Neural cell (in vitro differentiated cells): Measurements from ENCODE around the gene CACNA1E. TPM values are rescaled to one million over a fixed set of nuclear protein-coding genes. Genes with fewer than 3 reads are reported as not detected.

Experiments used
- H2AFZ ChIP-seq: fragments of 200-600, 300-800 bp; sonication (generic), shearing (Covaris generic); 2 replicates; pipeline ENCODE4 v1.6.0; 2014; ENCODE audit warnings: low read depth, mild to moderate bottlenecking, antibody characterized with exemption, low read length, moderate library complexity
- H3F3A ChIP-seq: fragments of 200-600 bp; shearing (Covaris generic); 2 replicates; pipeline ENCODE4 v1.6.1; 2016; ENCODE audit warnings: mild to moderate bottlenecking, moderate library complexity, mixed read lengths, antibody characterized with exemption, low read length; ENCODE audit not compliant: insufficient read depth, poor library complexity, severe bottlenecking
- H3K27ac ChIP-seq: fragments of 200-600, 300-800 bp; sonication (generic), shearing (Covaris generic); 2 replicates; pipeline ENCODE4 v1.5.1; 2014; ENCODE audit warnings: mild to moderate bottlenecking, low read length, moderate library complexity
- H3K27me3 ChIP-seq: fragments of 300-800, 200-600 bp; sonication (generic), shearing (Covaris generic); 2 replicates; pipeline ENCODE4 v1.6.0; 2014; ENCODE audit warnings: mild to moderate bottlenecking, low read depth, low read length, moderate library complexity; ENCODE audit not compliant: insufficient read depth
- H3K36me3 ChIP-seq: fragments of 300-800, 200-600 bp; sonication (generic), shearing (Covaris generic); 2 replicates; pipeline ENCODE4 v1.5.1; 2014; ENCODE audit warnings: mild to moderate bottlenecking, antibody characterized with exemption, low read length, moderate library complexity; ENCODE audit not compliant: insufficient read depth
- H3K4me2 ChIP-seq: fragments of 300-800, 200-600 bp; sonication (generic), shearing (Covaris generic); 2 replicates; pipeline ENCODE4 v1.6.0; 2014; ENCODE audit warnings: mild to moderate bottlenecking, low read length
- H3K4me3 ChIP-seq: fragments of 300-800, 200-600 bp; sonication (generic), shearing (Covaris generic); 2 replicates; pipeline ENCODE4 v1.5.1; 2014; ENCODE audit warnings: mild to moderate bottlenecking, low read length, moderate library complexity
- H3K79me2 ChIP-seq: fragments of 200-600 bp; shearing (Covaris generic); replicated peaks from 2 replicates; pipeline ENCODE4 v1.6.0; 2014; ENCODE audit warnings: mild to moderate bottlenecking, low read length, moderate library complexity; ENCODE audit not compliant: insufficient read depth
- H3K9ac ChIP-seq: fragments of 300-800, 200-600 bp; sonication (generic), shearing (Covaris generic); 2 replicates; pipeline ENCODE4 v1.6.1; 2016; ENCODE audit warnings: mild to moderate bottlenecking, low read length, mixed read lengths
- H3K9me2 ChIP-seq: fragments of 200-600 bp; shearing (Covaris generic); 2 replicates; pipeline ENCODE4 v1.6.1; 2016; ENCODE audit warnings: mild to moderate bottlenecking, low read length, mixed read lengths; ENCODE audit not compliant: insufficient read depth
- H3K9me3 ChIP-seq: fragments of 200-600, 300-800 bp; sonication (generic), shearing (Covaris generic); 2 replicates; pipeline ENCODE4 v1.6.1; 2016; ENCODE audit warnings: mild to moderate bottlenecking, mixed run types, low read length, moderate library complexity, mixed read lengths
- H4K20me1 ChIP-seq: fragments of 200-600 bp; shearing (Covaris generic); 2 replicates; pipeline ENCODE4 v1.6.1; 2016; ENCODE audit warnings: mild to moderate bottlenecking, mixed run types; ENCODE audit not compliant: insufficient read depth
- EP300 ChIP-seq: fragments of 450-650 bp; conservative IDR thresholded peaks from 2 replicates; pipeline ENCODE4 v1.6.1; 2014; ENCODE audit warnings: antibody characterized with exemption, mild to moderate bottlenecking, moderate library complexity; ENCODE audit not compliant: poor library complexity, severe bottlenecking
- EZH2 ChIP-seq: fragments of 200-600, 300-800 bp; shearing (Covaris generic), sonication (generic); IDR thresholded peaks from 2 replicates; pipeline ENCODE4 v1.6.1; 2014; ENCODE audit warnings: antibody characterized with exemption, low read length, borderline replicate concordance, mild to moderate bottlenecking; ENCODE audit not compliant: insufficient read depth, poor library complexity, severe bottlenecking
- MXI1 ChIP-seq: fragments of 450-650 bp; conservative IDR thresholded peaks from 2 replicates; pipeline ENCODE4 v1.6.1; 2014; ENCODE audit warnings: antibody characterized with exemption, mild to moderate bottlenecking; ENCODE audit not compliant: poor library complexity, severe bottlenecking
- POLR2AphosphoS5 ChIP-seq: IDR thresholded peaks from 2 replicates; pipeline ENCODE4 v1.6.1; 2012
- RAD21 ChIP-seq: fragments of 450-650 bp; conservative IDR thresholded peaks from 2 replicates; pipeline ENCODE4 v1.6.1; 2014; ENCODE audit warnings: antibody characterized with exemption, mild to moderate bottlenecking, moderate library complexity
- SMC3 ChIP-seq: fragments of 450-650 bp; conservative IDR thresholded peaks from 2 replicates; pipeline ENCODE4 v1.6.1; 2014; ENCODE audit warnings: antibody characterized with exemption, mild to moderate bottlenecking, moderate library complexity; ENCODE audit not compliant: poor library complexity
- TAF1 ChIP-seq: IDR thresholded peaks from 2 replicates; pipeline ENCODE4 v1.6.1; 2012; ENCODE audit warnings: low read depth
- polyA plus RNA-seq: library from polyadenylated mRNA; depleted of rRNA; stranded (reverse); fragments of >200 nt; gene quantifications from 2 replicates; pipeline ENCODE4 v1.2.3, GENCODE V29; 2014
- TF ChIP-seq, protein P1 (sequence below): IDR thresholded peaks from 2 replicates; pipeline ENCODE4 v1.6.1; 2012; ENCODE audit warnings: borderline replicate concordance
- TF ChIP-seq, protein P2 (sequence below): fragments of 450-650 bp; IDR thresholded peaks from 2 replicates; pipeline ENCODE4 v1.5.1; 2014; ENCODE audit warnings: antibody characterized with exemption, mild to moderate bottlenecking, moderate library complexity; ENCODE audit not compliant: poor library complexity, severe bottlenecking

CACNA1E gene
- polyA plus RNA-seq, 1 donor from 2014 or later: 29.5 TPM

DNA sequence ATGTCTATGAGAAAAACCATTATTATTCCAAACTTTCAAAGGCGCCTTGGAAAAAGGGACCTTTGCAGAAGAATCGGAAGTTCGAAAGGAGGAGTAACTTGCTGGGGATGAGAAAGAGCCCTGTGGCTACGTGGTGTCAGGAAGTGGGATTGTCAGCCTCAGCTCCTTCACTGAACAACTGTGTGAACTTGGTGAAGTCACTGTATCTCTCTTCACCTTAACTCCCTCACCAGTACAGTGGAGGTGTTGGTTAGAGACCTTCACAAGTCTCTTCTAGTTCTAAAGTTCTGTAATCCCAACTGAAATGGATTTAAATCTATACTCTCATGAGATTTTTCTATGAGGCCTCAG lies 285.6 kb downstream of the CACNA1E start:
- no peaks in the 10 kb centered on the region for H3K79me2 ChIP-seq
- no peak overlapping the region for H3K4me3 ChIP-seq
- TF ChIP-seq, protein P1, sequence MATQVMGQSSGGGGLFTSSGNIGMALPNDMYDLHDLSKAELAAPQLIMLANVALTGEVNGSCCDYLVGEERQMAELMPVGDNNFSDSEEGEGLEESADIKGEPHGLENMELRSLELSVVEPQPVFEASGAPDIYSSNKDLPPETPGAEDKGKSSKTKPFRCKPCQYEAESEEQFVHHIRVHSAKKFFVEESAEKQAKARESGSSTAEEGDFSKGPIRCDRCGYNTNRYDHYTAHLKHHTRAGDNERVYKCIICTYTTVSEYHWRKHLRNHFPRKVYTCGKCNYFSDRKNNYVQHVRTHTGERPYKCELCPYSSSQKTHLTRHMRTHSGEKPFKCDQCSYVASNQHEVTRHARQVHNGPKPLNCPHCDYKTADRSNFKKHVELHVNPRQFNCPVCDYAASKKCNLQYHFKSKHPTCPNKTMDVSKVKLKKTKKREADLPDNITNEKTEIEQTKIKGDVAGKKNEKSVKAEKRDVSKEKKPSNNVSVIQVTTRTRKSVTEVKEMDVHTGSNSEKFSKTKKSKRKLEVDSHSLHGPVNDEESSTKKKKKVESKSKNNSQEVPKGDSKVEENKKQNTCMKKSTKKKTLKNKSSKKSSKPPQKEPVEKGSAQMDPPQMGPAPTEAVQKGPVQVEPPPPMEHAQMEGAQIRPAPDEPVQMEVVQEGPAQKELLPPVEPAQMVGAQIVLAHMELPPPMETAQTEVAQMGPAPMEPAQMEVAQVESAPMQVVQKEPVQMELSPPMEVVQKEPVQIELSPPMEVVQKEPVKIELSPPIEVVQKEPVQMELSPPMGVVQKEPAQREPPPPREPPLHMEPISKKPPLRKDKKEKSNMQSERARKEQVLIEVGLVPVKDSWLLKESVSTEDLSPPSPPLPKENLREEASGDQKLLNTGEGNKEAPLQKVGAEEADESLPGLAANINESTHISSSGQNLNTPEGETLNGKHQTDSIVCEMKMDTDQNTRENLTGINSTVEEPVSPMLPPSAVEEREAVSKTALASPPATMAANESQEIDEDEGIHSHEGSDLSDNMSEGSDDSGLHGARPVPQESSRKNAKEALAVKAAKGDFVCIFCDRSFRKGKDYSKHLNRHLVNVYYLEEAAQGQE: no peak
- TF ChIP-seq TAF1: no peak
- TF ChIP-seq EP300: no peak
- no peak for TF ChIP-seq MXI1
- no peak for TF ChIP-seq RAD21
- no peak for TF ChIP-seq EZH2
- no peak for TF ChIP-seq POLR2AphosphoS5
- TF ChIP-seq, protein P2, sequence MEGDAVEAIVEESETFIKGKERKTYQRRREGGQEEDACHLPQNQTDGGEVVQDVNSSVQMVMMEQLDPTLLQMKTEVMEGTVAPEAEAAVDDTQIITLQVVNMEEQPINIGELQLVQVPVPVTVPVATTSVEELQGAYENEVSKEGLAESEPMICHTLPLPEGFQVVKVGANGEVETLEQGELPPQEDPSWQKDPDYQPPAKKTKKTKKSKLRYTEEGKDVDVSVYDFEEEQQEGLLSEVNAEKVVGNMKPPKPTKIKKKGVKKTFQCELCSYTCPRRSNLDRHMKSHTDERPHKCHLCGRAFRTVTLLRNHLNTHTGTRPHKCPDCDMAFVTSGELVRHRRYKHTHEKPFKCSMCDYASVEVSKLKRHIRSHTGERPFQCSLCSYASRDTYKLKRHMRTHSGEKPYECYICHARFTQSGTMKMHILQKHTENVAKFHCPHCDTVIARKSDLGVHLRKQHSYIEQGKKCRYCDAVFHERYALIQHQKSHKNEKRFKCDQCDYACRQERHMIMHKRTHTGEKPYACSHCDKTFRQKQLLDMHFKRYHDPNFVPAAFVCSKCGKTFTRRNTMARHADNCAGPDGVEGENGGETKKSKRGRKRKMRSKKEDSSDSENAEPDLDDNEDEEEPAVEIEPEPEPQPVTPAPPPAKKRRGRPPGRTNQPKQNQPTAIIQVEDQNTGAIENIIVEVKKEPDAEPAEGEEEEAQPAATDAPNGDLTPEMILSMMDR: no peak
- TF ChIP-seq SMC3: no peak
- H4K20me1 ChIP-seq: no peaks in the 10 kb centered on the region
- no peaks in the 10 kb centered on the region for H3F3A ChIP-seq
- H2AFZ ChIP-seq: no peak overlapping the region
- peaks cover 7% of the 10 kb centered on the region for H3K27me3 ChIP-seq
- H3K9ac ChIP-seq: no peak overlapping the region
- peaks cover 14% of the 10 kb centered on the region for H3K36me3 ChIP-seq
- no peak overlapping the region for H3K4me2 ChIP-seq
- H3K27ac ChIP-seq: no peak overlapping the region
- no peaks in the 10 kb centered on the region for H3K9me2 ChIP-seq
- H3K9me3 ChIP-seq: no peaks in the 10 kb centered on the region

DNA sequence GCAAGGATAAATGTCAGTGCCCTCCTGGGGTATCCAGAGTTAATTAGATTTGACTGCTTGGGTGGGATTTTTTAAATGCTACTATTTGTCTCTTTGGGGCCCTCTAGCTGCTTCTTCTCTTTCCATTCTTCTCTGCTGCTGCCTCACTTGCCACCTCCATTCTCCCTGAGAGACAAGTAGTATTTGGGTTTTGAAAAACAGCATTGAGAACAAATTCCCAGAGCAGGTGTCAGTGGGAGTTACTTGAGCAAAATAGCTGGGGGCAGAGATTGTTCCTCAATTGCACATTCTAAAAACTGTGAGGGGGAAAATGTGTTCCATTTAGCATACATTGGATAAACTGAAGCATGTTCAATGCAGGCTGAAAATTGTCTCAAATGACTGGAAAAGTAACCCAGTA lies 286.5 kb downstream of the CACNA1E start:
- no peaks in the 10 kb centered on the region for H3K79me2 ChIP-seq
- no peaks in the 10 kb centered on the region for H3K9me2 ChIP-seq
- no peaks in the 10 kb centered on the region for H3F3A ChIP-seq
- H3K4me2 ChIP-seq: no peak overlapping the region
- TF ChIP-seq RAD21 (no peak), SMC3 (no peak), MXI1 (no peak), TAF1 (no peak), POLR2AphosphoS5 (no peak), EP300 (no peak), EZH2 (no peak)
- TF ChIP-seq, protein P2: no peak
- TF ChIP-seq, protein P1: no peak
- H3K27me3 ChIP-seq: peaks cover 3% of the 10 kb centered on the region
- no peaks in the 10 kb centered on the region for H4K20me1 ChIP-seq
- H3K4me3 ChIP-seq: no peak overlapping the region
- no peak overlapping the region for H2AFZ ChIP-seq
- no peak overlapping the region for H3K9ac ChIP-seq
- H3K27ac ChIP-seq: no peak overlapping the region
- no peaks in the 10 kb centered on the region for H3K9me3 ChIP-seq
- H3K36me3 ChIP-seq: peaks cover 13% of the 10 kb centered on the region
